Peyer's patch (tissue), 4 donors: Measurements from ENCODE around the gene ANGPTL1.

Experiments used
- POLR2A ChIP-seq, 2 donors: fragments of 450-650 bp; IDR thresholded peaks; one replicate each; pipeline ENCODE4 v1.5.1; 2017; ENCODE audit warnings: antibody characterized with exemption in 2 of 2, mild to moderate bottlenecking in 2 of 2, moderate library complexity in 2 of 2
- TF ChIP-seq, protein P1 (sequence below), 6 experiments: fragments of 450-650 bp in 4 of 6; fragments of 200-600 bp in 2 of 6; sonication (generic) in 1 of 6; IDR thresholded peaks; one replicate each; pipeline ENCODE4 v1.5.1; 2017 to 2019; ENCODE audit warnings: antibody characterized with exemption in 6 of 6, mild to moderate bottlenecking in 3 of 6, moderate library complexity in 1 of 6

DNA sequence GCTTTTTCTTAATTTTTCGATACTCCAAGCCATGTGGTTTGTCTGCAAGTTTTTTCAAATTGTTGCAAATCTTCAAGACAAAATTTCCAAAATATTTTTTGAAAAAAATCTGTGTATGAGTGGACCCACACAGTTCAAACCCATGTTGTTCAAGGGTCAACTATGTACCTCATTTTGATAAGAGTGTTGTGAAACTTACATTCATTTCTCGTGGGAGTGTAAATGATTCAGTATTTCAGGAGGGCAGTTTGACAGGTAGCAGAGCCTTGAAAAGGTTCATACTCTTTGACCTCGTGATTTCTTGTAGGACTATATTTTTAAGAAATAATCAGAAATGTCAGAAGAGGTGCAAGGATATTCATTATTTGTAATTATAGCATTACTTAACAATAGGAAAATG lies 68.0 kb downstream of the ANGPTL1 start:
- TF ChIP-seq, protein P1, sequence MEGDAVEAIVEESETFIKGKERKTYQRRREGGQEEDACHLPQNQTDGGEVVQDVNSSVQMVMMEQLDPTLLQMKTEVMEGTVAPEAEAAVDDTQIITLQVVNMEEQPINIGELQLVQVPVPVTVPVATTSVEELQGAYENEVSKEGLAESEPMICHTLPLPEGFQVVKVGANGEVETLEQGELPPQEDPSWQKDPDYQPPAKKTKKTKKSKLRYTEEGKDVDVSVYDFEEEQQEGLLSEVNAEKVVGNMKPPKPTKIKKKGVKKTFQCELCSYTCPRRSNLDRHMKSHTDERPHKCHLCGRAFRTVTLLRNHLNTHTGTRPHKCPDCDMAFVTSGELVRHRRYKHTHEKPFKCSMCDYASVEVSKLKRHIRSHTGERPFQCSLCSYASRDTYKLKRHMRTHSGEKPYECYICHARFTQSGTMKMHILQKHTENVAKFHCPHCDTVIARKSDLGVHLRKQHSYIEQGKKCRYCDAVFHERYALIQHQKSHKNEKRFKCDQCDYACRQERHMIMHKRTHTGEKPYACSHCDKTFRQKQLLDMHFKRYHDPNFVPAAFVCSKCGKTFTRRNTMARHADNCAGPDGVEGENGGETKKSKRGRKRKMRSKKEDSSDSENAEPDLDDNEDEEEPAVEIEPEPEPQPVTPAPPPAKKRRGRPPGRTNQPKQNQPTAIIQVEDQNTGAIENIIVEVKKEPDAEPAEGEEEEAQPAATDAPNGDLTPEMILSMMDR (IDR thresholded peaks at IDR 0.05), result no peak
- TF ChIP-seq POLR2A (IDR thresholded peaks at IDR 0.05), result no peak
